ENCODE measurements around the gene FAM170B.

- no peak for TF ChIP-seq CTCF (IDR thresholded peaks at IDR 0.05)
- TF ChIP-seq POLR2AphosphoS5 (IDR thresholded peaks at IDR 0.05; ENCODE audit: low read depth, low read length) = no peak
- TF ChIP-seq SIN3A (IDR thresholded peaks at IDR 0.05; ENCODE audit: borderline replicate concordance, insufficient read depth, low read depth, low read length) = no peak
These were observed 19.3 kb upstream of the FAM170B start for GRCh38 chr10:49153115-49153514.
